Head of caudate nucleus (tissue), 42 donors: Measurements from ENCODE around the gene TYR.
"Not testable (repeated sequence)": the region's sequence is repeated elsewhere in the genome, so short reads cannot be mapped to it uniquely, and the experiment has no call there.

Experiments
- DNase-seq, 42 donors: peaks; one replicate each; pipeline versions ENCODE4 v3.0.0 to v3.0.0-alpha.2; 2020 to 2021; ENCODE audit warnings: mixed read lengths in 7 of 42
- intact Hi-C: fragments of 100-400 bp; cut with DNase I; formaldehyde crosslinking; loops from one replicate; pipeline ENCODE4 v1.15.0; 2022

The TYR gene

GRCh38 chr11:89177691-89178231 is at the start of gene TYR:
TYR (plus strand) TSS chr11:89177875; CDS start chr11:89177954, 79 bp downstream.
- intact Hi-C loops: no loop called here
- peak in 1 of 42 donors; percentile 25 for DNase-seq

GRCh38 chr11:89136606-89137005 is 41.1 kb upstream of the TYR start:
- intact Hi-C loops: no loop called here
- DNase-seq: no peak

- intact Hi-C loops: no loop called here
- no peak for DNase-seq
These were observed 30.4 kb upstream of the TYR start for GRCh38 chr11:89147229-89147628.

- DNase-seq: no peak
- intact Hi-C loops: no loop called here
These were observed 17.7 kb upstream of the TYR start for GRCh38 chr11:89159974-89160373.

- DNase-seq: no peak
- intact Hi-C loops: no loop called here
These were observed 15.7 kb upstream of the TYR start for GRCh38 chr11:89161949-89162348.

- intact Hi-C loops: no loop called here
These were observed 14.0 kb upstream of the TYR start for GRCh38 chr11:89163686-89164085.

GRCh38 chr11:89168396-89168795 is 9.3 kb upstream of the TYR start:
- peak in 1 of 42 donors; percentile 19 for DNase-seq
- intact Hi-C loops: no loop called here

More at GRCh38 chr11:89163686-89164085, 14.0 kb upstream of the TYR start:
- DNase-seq: no peak

GRCh38 chr11:89175796-89176195 is 1.9 kb upstream of the TYR start:
- intact Hi-C loops: no loop called here
- peak in 24 of 42 donors; percentile 4 to 56 (median 20) for DNase-seq

- DNase-seq: no peak
- intact Hi-C loops: no loop called here
These were observed 737 bp upstream of the TYR start for GRCh38 chr11:89176938-89177337.

GRCh38 chr11:89181111-89181510 is 3.4 kb downstream of the TYR start:
- intact Hi-C loops: no loop called here
- no peak for DNase-seq

- intact Hi-C loops: no loop called here
- DNase-seq: peak in 10 of 42 donors; percentile 5 to 40 (median 18)
These were observed 5.3 kb downstream of the TYR start for GRCh38 chr11:89182773-89183518.

- peak in 3 of 42 donors; percentile 3 to 38 (median 4) for DNase-seq
These were observed 6.3 kb downstream of the TYR start for GRCh38 chr11:89184021-89184420.

GRCh38 chr11:89189776-89190175 is 12.1 kb downstream of the TYR start:
- DNase-seq: no peak
- intact Hi-C loops: no loop called here

More at GRCh38 chr11:89184021-89184420, 6.3 kb downstream of the TYR start:
- intact Hi-C loops: no loop called here

GRCh38 chr11:89201138-89201537 is 23.5 kb downstream of the TYR start:
- no peak for DNase-seq
- intact Hi-C loops: no loop called here

GRCh38 chr11:89203814-89204213 is 26.1 kb downstream of the TYR start:
- DNase-seq: no peak
- intact Hi-C loops: no loop called here

GRCh38 chr11:89205378-89205777 is 27.7 kb downstream of the TYR start:
- intact Hi-C loops: no loop called here
- no peak for DNase-seq

- no peak for DNase-seq
- intact Hi-C loops: no loop called here
These were observed 43.1 kb downstream of the TYR start for GRCh38 chr11:89220684-89221339.

GRCh38 chr11:89235083-89235482 is 57.4 kb downstream of the TYR start:
- intact Hi-C loops: no loop called here

GRCh38 chr11:89235976-89236375 is 58.3 kb downstream of the TYR start:
- intact Hi-C loops: no loop called here
- DNase-seq: no peak

More at GRCh38 chr11:89235083-89235482, 57.4 kb downstream of the TYR start:
- DNase-seq: no peak

- intact Hi-C loops, DNase-seq: not testable (repeated sequence)
These were observed 69.3 kb downstream of the TYR start for GRCh38 chr11:89247007-89247406.
